ENCODE data around the gene ING4. TPM values are rescaled to one million over a fixed set of nuclear protein-coding genes. Genes with fewer than 3 reads are reported as not detected.
A peak's percentile ranks its signal among the peaks of the same experiment; 100 is the strongest.

ING4 gene
- total and polyA plus RNA-seq, 2 of the 13 experiments (the other 11 are each of a cell fraction or from before 2014, with no cell fraction given), result 14.4 to 32.4 TPM

GRCh38 chr12:6662906-6663742, at the start of gene ING4 (continued):
- peak; percentile 54; the same call in 1 of the 2 replicates for TF ChIP-seq PRDM10 (CRISPR knock-in tag; IDR thresholded peaks at IDR 0.05; ENCODE audit: low read depth)
- TF ChIP-seq TAF1 (CRISPR knock-in tag; IDR thresholded peaks at IDR 0.05), result no peak; the same call in 1 of the 2 replicates
- no peak for TF ChIP-seq ZNF326 (CRISPR knock-in tag; IDR thresholded peaks at IDR 0.05; ENCODE audit: borderline replicate concordance)
- peak; percentile 96 for TF ChIP-seq YY1 (IDR thresholded peaks at IDR 0.05; ENCODE audit: insufficient read depth, insufficient replicate concordance, low read depth, low read length)
- TF ChIP-seq ZNF7 (CRISPR knock-in tag; IDR thresholded peaks at IDR 0.05), result no peak
- TF ChIP-seq SAP130 (CRISPR knock-in tag; IDR thresholded peaks at IDR 0.05; ENCODE audit: low read depth), result peak; percentile 97
- TF ChIP-seq ZUFSP (CRISPR knock-in tag; IDR thresholded peaks at IDR 0.05; ENCODE audit: borderline replicate concordance), result no peak
- TF ChIP-seq ZNF496 (CRISPR knock-in tag; IDR thresholded peaks at IDR 0.05; ENCODE audit: insufficient replicate concordance), result no peak
- TF ChIP-seq ZBTB40 (IDR thresholded peaks at IDR 0.05), result peak; percentile 96
- TF ChIP-seq ZBTB40 (CRISPR knock-in tag; IDR thresholded peaks at IDR 0.05), result peak; percentile 97
- no peak for TF ChIP-seq SSRP1 (CRISPR knock-in tag; IDR thresholded peaks at IDR 0.05)
- TF ChIP-seq E2F5 (CRISPR knock-in tag; conservative IDR thresholded peaks at IDR 0.05), result 0 out of 2 replicates have a peak, but pooled peaks have one; percentile 22
- TF ChIP-seq GTF3A (CRISPR knock-in tag; conservative IDR thresholded peaks at IDR 0.05), result no peak
